AG04449 (cell line): ENCODE measurements around the gene C1orf159.
"Not testable (repeated sequence)": the region's sequence is repeated elsewhere in the genome, so short reads cannot be mapped to it uniquely, and the experiment has no call there.

Experiments used
- CTCF ChIA-PET: fragments of 350-600 bp; formaldehyde crosslinking; extraction: SDS; loops from one replicate; lab custom pipeline; 2021; ENCODE audit warnings: antibody characterized with exemption; lab: Yijun Ruan, JAX
- POLR2A ChIA-PET: fragments of 400-600, 350-600 bp; formaldehyde crosslinking; extraction: SDS; loops from one replicate; lab custom pipeline; 2020; ENCODE audit warnings: antibody characterized with exemption, inconsistent platforms; lab: Yijun Ruan, JAX
- DNase-seq: peaks from one replicate; pipeline ENCODE4 v3.0.0-alpha.2; 2010; ENCODE audit warnings: low read depth, low spot score
- H3K4me3 ChIP-seq: 2 replicates; pipeline ENCODE4 v1.5.1; 2011; ENCODE audit warnings: low read depth, mild to moderate bottlenecking, control low read depth, low read length
- CTCF ChIP-seq: IDR thresholded peaks from one replicate; pipeline ENCODE4 v1.5.1; 2011; ENCODE audit warnings: mild to moderate bottlenecking, moderate library complexity, low read length, control low read depth, inconsistent platforms; ENCODE audit not compliant: insufficient read depth; ENCODE audit errors: missing control alignments

Gene C1orf159

GRCh38 chr1:1068517-1069055, 47.3 kb downstream of the C1orf159 start:
- POLR2A ChIA-PET, result no interaction called here
- no peak for TF ChIP-seq CTCF
- peak overlapping the region; percentile 85 for H3K4me3 ChIP-seq
- CTCF ChIA-PET, result interaction anchor here (1.2 to 1.6 kb wide), 2 partner anchors 9 to 84 kb away, joined by 3 to 4 read pairs; no protein-coding TSS in a partner anchor
- DNase-seq, result no peak

- CTCF ChIA-PET, result interaction anchor here (1.2 kb wide), 1 partner anchor 8 kb away, joined by 3 read pairs; no protein-coding TSS in a partner anchor
- no peak for DNase-seq
- TF ChIP-seq CTCF, result no peak
- POLR2A ChIA-PET, result no interaction called here
- H3K4me3 ChIP-seq, result peak overlapping the region; percentile 15; the same call in 1 of the 2 replicates
Measured at GRCh38 chr1:1067860-1068516, 47.9 kb downstream of the C1orf159 start.

- POLR2A ChIA-PET, result no interaction called here
- no peak for DNase-seq
- no peak for TF ChIP-seq CTCF
- CTCF ChIA-PET, result interaction anchor here (1.2 to 9.2 kb wide), 2 partner anchors 8 to 84 kb away, joined by 3 to 152 read pairs; partner anchors contain the start of gene PERM1
- H3K4me3 ChIP-seq, result no peak overlapping the region
Measured at GRCh38 chr1:1067284-1067859, 48.5 kb downstream of the C1orf159 start.

GRCh38 chr1:1066403-1067283, 49.2 kb downstream of the C1orf159 start:
- no peak overlapping the region for H3K4me3 ChIP-seq
- TF ChIP-seq CTCF, result no peak
- POLR2A ChIA-PET, result no interaction called here
- DNase-seq, result no peak
- CTCF ChIA-PET, result interaction anchor here (0.8 to 9.2 kb wide), 2 partner anchors 47 to 83 kb away, joined by 4 to 152 read pairs; partner anchors contain the start of gene PERM1

- not testable (repeated sequence) for H3K4me3 ChIP-seq, DNase-seq
- ChIA-PET CTCF (interaction anchor here (0.8 to 9.2 kb wide), 2 partner anchors 47 to 83 kb away, joined by 4 to 152 read pairs; partner anchors contain the start of gene PERM1), POLR2A (interaction anchor here (0.5 kb wide), 1 partner anchor 194 kb away, joined by 3 read pairs; no protein-coding TSS in a partner anchor)
Measured at GRCh38 chr1:1065940-1066304, 50.0 kb downstream of the C1orf159 start.

- no peak overlapping the region for H3K4me3 ChIP-seq
- CTCF ChIA-PET, result interaction anchor here (0.8 to 9.2 kb wide), 5 partner anchors 25 to 82 kb away, joined by 3 to 152 read pairs (median 4); partner anchors contain the start of gene PERM1
- no peak for DNase-seq
- no peak for TF ChIP-seq CTCF
- POLR2A ChIA-PET, result interaction anchor here (0.5 kb wide), 1 partner anchor 194 kb away, joined by 3 read pairs; no protein-coding TSS in a partner anchor
Measured at GRCh38 chr1:1065265-1065939, 50.5 kb downstream of the C1orf159 start.
